Fibroblast of villous mesenchyme (primary cell): ENCODE results near the gene SHE. TPM values are rescaled to one million over a fixed set of nuclear protein-coding genes. Genes with fewer than 3 reads are reported as not detected.

ENCODE experiments used
- DNase-seq: peaks from one replicate; pipeline ENCODE4 v3.0.0-alpha.2; 2010; ENCODE audit warnings: low read depth
- H3K4me3 ChIP-seq: 2 replicates; pipeline ENCODE4 v1.5.1; 2011; ENCODE audit warnings: low read depth, mild to moderate bottlenecking, low read length
- CTCF ChIP-seq: IDR thresholded peaks from 2 replicates; pipeline ENCODE4 v1.5.1; 2012; ENCODE audit warnings: low read depth, mild to moderate bottlenecking, low read length; ENCODE audit not compliant: insufficient read depth
- total RNA-seq: library from RNA; depleted of rRNA; stranded (reverse); fragments of >200 nt; gene quantifications from 2 replicates; pipeline ENCODE4 v1.2.3, GENCODE V29; 2012

Gene SHE
- total RNA-seq, 1 donor: not detected

GRCh38 chr1:154497026-154497806, 5.0 kb downstream of the SHE start:
- DNase-seq: no peak
- H3K4me3 ChIP-seq: no peak overlapping the region
- TF ChIP-seq CTCF: no peak

GRCh38 chr1:154496383-154496782, 5.8 kb downstream of the SHE start:
- TF ChIP-seq CTCF: no peak

GRCh38 chr1:154495496-154496273, 6.5 kb downstream of the SHE start:
- H3K4me3 ChIP-seq: no peak overlapping the region
- TF ChIP-seq CTCF: no peak
- DNase-seq: no peak

More at GRCh38 chr1:154496383-154496782, 5.8 kb downstream of the SHE start:
- no peak for DNase-seq
- no peak overlapping the region for H3K4me3 ChIP-seq

DNA sequence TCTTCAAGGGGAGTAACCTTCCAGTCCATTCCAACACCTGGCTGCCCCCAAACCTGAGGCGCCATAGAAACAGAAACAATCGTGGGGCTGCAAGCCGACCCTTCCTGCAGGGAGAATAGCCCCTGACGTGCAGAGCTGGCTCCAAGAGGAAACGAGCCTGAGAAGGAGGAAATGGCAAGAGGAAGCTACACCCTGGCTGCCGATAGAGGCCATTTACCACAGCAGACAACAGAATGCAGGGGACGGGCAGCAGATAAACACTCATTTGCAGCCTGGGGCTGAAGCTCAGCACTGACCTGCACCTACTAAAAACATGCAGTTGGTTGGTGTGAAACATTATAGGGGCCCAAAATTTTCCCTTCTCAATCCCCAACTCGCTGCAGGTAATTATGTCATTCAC, 8.9 kb downstream of the SHE start:
- no peak for TF ChIP-seq CTCF
- DNase-seq: no peak
- H3K4me3 ChIP-seq: no peak overlapping the region

GRCh38 chr1:154492115-154492514, 10.1 kb downstream of the SHE start:
- no peak overlapping the region for H3K4me3 ChIP-seq
- TF ChIP-seq CTCF: no peak
- no peak for DNase-seq

- no peak for TF ChIP-seq CTCF
- H3K4me3 ChIP-seq: no peak overlapping the region
- DNase-seq: no peak
These were observed 11.9 kb downstream of the SHE start for GRCh38 chr1:154490317-154490716.
